ENCODE data around the gene CCDC175.

DNA sequence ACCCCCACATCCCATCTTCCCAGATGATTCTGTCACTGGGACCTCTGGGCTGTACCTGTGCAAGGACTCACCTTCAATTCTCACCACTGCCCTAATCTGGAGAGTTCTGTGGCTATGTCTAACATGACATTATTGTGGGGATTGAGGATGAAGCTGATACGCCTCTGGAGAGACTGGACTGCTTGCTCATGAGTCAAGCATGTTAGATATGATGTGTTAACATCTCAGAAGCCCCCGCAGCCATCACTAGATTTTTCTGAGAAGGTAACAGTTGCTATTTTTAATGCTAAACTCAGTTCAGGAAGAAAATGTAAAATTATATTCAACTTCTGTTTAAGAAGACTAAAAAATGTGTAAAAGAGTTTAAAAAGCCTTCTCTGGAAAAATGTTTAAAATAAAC, 66.6 kb downstream of the CCDC175 start:
- TF ChIP-seq, protein P1, sequence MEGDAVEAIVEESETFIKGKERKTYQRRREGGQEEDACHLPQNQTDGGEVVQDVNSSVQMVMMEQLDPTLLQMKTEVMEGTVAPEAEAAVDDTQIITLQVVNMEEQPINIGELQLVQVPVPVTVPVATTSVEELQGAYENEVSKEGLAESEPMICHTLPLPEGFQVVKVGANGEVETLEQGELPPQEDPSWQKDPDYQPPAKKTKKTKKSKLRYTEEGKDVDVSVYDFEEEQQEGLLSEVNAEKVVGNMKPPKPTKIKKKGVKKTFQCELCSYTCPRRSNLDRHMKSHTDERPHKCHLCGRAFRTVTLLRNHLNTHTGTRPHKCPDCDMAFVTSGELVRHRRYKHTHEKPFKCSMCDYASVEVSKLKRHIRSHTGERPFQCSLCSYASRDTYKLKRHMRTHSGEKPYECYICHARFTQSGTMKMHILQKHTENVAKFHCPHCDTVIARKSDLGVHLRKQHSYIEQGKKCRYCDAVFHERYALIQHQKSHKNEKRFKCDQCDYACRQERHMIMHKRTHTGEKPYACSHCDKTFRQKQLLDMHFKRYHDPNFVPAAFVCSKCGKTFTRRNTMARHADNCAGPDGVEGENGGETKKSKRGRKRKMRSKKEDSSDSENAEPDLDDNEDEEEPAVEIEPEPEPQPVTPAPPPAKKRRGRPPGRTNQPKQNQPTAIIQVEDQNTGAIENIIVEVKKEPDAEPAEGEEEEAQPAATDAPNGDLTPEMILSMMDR (IDR thresholded peaks at IDR 0.05; ENCODE audit: low read depth, low read length): no peak
- no peak for TF ChIP-seq POLR2A (IDR thresholded peaks at IDR 0.05; ENCODE audit: extremely low read depth, insufficient read length)
- TF ChIP-seq, protein P2, sequence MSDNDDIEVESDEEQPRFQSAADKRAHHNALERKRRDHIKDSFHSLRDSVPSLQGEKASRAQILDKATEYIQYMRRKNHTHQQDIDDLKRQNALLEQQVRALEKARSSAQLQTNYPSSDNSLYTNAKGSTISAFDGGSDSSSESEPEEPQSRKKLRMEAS (IDR thresholded peaks at IDR 0.05; ENCODE audit: low read depth, low read length): no peak
